EL (cell line): ENCODE measurements around the gene EP400.
"Not testable (repeated sequence)": the region's sequence is repeated elsewhere in the genome, so short reads cannot be mapped to it uniquely, and the experiment has no call there.

Experiments
- DNase-seq: peaks from one replicate; pipeline ENCODE4 v3.0.0-alpha.2; 2016

Gene EP400

DNA sequence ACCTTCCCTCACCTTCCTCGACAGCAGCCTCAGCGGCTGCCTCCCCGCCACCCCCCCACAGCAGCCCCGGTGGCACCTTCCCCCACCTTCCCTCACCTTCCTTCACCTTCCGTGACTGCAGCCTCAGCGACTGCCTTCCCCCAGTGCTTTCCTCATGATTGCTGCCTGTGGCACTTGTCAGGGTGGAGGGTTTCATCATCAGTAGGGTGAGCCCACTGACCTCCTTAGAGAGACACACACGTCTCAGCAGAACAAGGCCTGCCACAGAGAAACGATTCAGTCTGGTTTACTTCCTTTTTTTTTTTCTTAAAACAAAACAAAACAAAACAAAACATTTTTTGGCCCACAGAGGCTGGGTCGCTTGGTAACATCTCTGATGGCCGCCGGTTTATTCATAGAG is 75.0 kb downstream of the EP400 start:
- DNase-seq = no peak

DNA sequence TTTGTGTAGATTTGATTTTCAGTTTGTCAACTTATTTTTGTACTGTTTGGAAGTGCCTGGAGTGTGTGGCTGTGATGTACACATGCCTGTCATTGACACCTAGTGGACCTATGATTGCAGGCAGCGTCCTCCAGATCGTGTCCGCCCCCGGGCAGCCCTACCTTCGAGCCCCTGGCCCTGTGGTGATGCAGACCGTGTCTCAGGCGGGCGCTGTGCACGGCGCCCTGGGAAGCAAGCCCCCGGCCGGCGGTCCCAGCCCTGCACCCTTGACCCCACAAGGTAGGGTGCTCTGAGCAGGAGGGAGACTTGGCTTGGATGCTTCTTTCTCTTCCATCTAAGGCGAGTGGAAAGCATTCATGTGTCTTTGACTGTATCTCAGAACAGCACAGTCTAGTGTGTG is 75.8 kb downstream of the EP400 start:
- DNase-seq = no peak

DNA sequence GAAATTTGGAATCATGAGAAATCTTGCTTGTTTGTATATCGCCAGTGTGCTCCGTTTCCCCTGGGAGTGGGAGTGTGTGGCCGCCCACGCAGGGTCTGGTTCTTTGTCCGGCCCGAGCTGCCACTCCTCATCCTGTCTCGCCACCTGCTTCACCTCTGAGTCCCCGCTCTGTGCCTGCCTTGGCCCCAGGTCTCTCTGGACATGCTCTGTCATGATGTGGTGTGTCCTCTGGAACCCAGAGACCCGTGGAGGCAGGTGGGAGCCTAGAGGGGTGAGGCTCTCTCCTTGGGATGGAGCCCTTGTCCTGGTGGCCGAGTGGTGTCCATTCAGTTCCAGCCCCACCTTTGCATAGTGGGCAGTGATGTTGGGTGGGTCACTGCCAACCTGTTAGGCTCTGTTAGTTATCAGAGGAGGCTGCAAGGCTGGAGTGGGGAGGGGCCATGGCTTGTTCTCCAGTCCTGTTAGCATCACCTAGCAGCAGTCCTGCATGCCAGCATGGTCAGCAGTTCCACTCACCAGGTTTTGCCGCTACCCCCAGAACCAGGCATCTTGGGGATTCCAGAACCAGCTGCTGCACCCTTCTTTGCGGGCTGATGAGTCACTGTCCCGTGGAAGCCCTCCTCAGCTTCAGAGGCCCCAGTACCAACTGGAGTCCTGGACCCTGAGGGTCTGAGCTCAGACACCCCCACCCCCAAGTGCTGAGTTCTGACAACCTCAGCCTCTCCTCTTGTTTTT is 76.5 kb downstream of the EP400 start:
- no peak for DNase-seq

DNA sequence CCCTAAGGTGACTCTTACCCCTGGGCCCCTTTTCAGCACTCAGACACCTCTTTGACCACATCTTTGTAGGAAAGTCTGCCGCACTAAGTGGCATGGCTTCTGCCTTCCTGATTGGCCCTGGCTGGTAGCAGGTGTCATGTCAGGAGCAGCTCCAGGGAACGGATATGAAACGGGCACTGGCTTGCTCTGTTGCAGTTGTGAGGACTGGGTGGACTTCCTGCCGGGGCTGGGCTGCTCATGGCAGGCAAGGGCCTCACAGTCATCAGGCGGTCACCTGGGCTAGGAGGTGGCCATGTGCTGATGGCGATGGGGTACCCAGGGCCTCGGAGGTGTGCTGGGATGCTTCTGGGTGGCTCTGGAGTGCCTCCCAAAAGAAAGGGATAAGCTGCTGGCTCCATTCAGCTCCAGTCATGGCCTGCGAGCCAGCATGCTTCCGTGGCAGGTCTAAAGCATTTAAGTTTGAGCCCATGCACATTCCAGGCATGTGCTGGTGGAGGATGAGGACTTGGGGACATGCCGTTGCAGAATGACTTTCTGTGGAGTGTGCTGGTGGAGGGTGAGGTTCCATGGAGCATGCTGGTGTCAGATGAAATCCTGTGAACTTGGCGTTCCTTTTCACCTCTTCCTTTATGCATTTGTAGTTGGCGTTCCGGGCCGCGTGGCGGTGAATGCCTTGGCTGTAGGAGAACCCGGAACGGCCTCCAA is 77.2 kb downstream of the EP400 start:
- no peak for DNase-seq

DNA sequence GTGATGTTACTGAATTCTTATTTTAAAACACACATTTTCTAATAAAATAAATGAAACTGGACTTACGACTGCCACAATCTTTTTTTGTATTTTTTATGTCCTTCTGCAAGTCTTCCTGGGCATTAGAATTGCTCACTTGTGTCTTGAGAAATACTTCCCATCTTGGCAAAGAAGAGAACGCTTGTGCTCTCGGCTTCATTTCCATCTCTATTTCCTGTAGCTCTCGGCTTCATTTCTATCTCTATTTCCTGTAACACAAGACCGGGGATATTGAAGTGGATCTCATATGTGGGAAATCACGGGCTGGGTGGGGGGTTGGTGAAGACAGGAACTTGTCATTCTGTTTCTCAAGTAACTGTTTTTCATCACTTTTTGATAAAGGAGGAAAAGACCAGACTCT is 77.9 kb downstream of the EP400 start:
- no peak for DNase-seq

GRCh38 chr12:132028111-132028510 is 78.4 kb downstream of the EP400 start:
- no peak for DNase-seq

DNA sequence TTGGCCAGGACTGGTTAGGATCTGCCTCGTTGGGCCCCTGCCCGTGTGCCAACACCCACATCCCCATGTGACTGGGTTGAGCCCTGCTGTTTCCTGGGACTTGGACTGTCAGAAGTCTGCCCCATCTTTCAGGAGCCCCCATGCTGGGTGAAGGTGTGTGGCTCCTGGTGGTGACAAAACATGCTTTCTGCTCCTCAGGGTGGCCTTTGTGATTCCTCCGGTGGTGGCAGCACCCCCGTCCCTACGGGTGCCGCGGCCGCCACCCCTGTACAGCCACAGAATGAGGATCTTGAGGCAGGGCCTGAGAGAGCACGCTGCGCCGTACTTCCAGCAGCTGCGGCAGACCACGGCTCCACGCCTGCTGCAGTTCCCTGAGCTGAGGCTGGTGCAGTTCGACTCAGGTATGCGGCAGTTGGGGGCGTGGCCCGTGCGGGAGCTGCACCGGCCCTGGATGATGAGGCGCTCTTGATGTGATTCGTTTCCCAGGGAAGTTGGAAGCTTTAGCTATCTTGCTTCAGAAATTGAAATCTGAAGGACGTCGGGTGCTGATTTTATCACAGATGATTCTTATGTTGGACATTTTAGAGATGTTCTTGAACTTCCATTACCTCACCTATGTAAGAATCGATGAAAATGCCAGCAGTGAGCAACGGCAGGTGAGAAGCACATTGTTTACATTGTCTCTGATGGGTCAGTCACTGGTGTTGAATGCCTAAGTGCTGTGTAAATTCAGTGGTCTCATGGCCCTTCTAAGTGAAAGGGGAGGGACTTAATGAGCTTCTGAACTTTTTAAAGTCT is 80.0 kb downstream of the EP400 start:
- DNase-seq = no peak

DNA sequence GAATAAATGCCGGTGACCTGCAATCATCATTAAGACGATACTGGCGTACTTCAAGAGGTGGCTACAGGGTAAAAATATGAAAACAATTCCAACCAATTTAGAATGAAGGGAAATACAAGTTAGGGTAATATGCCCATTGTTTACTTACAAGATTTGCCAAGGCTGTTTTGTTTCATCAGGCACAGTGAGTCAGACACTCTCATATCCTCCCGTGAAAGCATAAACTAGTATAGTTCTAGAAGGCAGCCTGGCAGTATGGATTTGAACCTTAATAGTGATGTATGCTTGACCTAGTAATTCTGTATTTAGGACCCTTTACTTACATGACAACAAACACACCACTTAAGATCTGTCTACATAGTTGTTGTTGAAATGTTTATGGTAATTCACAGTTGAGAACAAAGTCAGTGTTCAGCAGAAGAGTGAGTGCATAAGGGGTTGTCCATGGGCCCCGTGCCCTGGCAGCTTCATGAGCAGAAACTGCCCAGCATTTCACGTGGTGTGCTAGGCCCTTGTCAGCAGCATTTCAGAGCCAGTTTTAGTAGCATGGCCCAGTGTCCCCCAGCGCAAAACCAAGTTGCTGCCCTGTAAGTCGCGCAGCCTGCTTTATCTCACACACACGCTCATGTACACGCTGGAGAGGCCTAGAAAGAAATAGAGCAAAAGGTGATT is 80.8 kb downstream of the EP400 start:
- DNase-seq = peak; percentile 29

DNA sequence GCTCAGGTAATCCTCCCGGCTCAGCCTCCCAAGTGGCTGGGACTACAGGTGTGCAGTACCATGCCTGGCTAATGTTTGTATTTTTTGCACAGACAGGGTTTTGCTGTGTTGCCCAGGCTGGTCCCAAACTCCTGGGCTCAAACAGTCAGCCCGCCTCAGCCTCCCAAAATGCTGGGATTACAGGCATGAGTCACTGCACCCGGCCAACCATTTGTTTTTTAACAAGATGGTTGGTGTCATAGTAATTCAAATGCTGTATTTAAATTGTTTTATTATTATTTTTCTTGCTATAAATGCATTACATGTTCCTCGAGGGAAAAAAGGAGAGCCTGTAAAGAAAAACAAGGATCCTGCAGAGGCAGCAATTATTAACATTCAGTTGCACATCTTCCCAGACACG is 83.9 kb downstream of the EP400 start:
- no peak for DNase-seq

DNA sequence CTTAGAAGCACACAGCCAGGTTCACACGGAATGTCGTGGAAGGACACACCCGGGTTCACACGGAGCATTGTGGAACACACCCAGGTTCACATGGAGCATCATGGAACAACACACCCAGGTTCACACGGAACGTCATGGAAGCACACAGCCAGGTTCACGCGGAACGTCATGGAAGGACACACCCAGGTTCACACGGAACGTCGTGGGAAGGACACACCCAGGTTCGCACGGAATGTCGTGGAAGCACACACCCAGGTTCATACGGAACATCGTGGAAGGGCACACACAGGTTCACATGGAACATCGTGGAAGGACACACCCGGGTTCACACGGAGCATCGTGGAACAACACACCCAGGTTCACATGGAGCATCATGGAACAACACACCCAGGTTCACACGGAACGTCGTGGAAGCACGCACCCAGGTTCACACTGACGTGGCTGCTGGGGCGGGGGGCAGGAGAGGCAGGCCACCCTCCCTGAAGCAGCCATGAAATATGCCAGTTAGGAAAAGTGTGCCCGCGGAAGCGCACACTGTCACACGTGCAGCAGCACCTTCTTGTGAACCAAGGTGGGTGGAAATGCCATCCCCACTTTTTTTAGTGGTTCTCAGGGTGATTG is 86.4 kb downstream of the EP400 start:
- DNase-seq = no peak

DNA sequence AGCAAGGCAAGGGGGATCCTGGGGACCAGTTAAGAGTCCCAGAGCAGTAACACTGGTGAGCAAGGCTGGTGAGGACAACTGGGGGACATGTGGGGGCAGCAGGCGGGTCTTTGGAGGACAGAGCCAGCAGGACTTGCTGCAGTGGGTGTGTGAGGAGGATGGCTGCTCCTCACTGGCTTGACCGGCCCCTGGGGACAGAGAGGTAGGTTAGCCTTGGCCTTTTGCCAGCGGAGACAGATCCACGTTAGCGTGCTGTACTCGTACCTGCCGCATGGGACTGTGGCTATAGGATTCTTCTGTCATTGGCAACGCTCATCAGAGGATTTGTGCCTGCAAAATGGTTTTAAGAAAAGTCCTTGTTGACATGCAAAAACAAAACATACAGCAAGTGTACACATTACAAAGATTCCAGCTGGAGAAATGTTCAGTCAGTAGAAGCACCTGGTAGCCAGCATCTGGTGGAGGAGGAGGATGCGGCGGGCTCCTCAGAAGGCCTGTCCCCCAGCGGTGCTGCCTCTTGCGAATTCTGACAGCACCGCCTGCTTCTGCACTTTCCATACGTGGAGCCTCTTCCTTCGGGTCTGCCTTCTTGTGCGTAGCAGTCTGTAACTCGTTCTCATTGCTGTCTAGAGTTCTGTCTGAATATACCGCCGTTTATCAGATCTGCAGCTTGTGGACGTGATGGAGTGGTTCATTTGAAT is 91.3 kb downstream of the EP400 start:
- DNase-seq = no peak

DNA sequence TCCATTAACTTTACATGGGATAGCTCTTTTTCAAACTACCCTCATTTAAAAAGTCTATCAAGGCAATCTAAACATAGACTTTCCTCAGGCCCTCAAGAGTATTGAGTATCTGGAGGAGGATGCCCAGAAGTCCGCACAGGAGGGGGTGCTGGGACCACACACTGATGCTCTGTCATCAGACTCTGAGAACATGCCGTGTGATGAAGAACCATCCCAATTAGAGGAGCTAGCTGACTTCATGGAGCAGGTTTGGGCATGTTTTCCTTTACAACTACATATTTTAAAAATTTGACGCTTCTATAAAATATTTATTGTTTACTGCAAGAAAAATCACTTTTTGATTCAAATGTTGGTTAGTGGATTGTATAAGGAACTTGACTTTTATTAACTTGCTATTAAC is 93.5 kb downstream of the EP400 start:
- DNase-seq = no peak

- DNase-seq = no peak
These were observed 94.2 kb downstream of the EP400 start for GRCh38 chr12:132043770-132044467.

DNA sequence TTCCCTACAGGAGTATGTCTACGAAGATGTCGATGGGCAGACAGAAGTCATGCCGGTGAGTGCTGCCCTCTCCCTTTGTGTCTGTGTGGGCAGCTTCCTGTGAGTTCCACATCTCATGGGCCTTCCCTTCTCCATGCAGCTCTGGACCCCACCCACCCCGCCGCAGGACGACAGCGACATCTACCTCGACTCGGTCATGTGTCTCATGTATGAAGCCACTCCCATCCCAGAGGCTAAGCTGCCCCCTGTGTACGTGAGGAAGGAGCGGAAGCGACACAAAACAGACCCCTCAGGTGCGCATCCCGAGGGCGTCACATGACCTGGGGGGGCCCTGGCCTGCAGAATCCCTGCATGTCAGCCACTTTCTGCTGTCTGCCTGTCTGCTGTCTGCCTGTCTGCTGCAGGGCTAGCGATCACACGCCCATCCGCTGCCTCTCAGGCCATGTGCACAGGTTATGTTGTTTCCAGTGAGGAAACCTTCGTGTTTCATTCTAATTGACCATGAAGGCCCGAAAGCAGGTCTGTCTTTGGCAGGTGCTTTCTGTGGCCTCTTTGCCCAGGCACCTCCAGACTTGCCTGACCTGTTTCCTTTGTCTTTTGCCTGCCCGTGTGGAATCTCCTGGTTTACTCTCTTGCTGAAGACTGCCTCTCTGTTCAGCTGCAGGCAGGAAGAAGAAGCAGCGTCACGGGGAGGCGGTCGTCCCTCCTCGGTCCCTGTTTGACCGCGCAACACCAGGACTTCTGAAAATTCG is 95.1 kb downstream of the EP400 start:
- no peak for DNase-seq

DNA sequence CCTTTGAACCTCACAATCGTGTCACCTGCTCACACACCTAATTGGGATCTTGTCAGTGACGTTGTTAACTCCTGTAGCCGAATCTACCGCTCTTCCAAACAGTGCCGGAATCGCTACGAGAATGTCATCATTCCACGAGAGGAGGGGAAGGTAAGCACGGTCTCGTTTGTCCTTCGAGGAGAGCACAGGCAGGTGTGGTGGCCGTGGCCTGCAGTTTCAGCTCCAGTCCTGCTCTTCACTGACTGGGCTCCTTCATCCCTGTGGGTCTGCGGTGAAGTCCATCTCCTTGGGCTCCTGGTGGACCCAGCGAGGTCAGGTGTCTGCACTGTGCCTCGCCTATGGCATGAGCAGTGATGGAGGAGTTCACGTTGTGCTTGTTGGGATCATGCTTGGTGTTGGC is 96.0 kb downstream of the EP400 start:
- no peak for DNase-seq

- peak; percentile 95 for DNase-seq
These were observed 96.8 kb downstream of the EP400 start for GRCh38 chr12:132046561-132046960.

DNA sequence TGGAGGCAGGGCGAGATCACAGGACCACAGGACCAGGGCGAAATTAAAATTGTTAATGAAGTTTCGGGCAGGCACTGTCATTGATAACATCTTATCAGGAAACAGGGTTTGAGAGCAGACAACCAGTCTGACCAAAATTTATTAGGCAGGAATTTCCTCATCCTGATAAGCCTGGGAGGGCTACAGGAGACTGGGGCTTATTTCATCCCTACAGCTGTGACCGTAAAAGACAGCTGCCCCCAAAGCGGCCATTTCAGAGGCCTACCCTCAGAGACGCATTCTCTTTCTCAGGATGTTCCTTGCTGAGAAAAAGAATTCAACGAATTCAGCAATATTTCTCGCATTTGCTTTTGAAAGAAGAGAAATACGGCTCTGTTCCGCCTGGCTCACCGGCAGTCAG is 97.9 kb downstream of the EP400 start:
- DNase-seq = not testable (repeated sequence)

DNA sequence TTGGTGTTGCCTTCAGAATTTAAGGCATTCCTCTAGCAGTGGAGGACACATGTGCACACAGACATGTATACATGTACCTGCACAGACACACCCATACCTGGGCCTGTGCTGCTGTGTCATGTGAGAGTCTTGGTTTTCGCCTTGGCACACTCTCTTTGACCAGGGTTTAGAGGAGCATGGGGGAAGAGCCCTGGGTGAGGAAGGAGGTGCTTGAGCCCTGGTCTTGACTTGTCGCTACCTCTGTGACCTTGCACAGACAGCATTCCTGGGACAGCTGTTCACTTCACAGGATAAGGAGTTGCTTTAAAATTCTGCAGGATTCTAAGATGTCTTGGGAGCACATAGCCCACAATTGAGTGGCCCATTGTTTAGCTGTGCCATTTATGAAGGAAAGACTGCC is 99.7 kb downstream of the EP400 start:
- no peak for DNase-seq

DNA sequence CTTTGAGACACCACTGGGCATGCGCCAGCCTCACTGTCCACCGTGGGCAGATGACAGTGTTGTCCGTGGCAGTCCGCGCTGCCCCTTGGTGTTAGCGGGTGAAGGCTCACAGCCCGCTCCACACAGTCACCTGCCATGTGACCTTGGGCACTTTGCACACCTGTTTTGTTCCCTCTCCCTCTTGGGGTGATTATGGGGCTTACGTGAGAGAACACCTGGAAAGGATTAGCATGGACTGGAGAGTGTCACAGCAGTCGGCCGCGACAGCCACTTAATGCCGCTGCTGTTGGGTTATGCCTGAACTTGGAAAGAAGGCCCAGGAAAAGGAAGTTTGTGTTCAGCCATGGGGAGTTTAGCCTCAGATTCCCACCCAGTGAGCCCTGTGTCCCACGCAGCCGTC is 100.1 kb downstream of the EP400 start:
- no peak for DNase-seq

- DNase-seq = peak; percentile 29
These were observed 102.0 kb downstream of the EP400 start for GRCh38 chr12:132051718-132052117.
